Gastroesophageal sphincter (tissue), 4 donors: ENCODE results near the gene KLF17. TPM values are rescaled to one million over a fixed set of nuclear protein-coding genes. Genes with fewer than 3 reads are reported as not detected.
"Not testable (repeated sequence)": the region's sequence is repeated elsewhere in the genome, so short reads cannot be mapped to it uniquely, and the experiment has no call there.

Source experiments
- ATAC-seq: fragments of 150-250 bp; one replicate; pipeline ENCODE4 v1.9.1; 2016; ENCODE audit warnings: mild to moderate bottlenecking, moderate library complexity
- H3K27ac ChIP-seq, 4 donors: fragments of 200-600 bp; sonication (generic) in 3 of 4; 1 replicate in 3 of 4; 2 replicates in 1 of 4; pipeline ENCODE4 v1.5.1; 2016 to 2019
- H3K27me3 ChIP-seq: fragments of 200-600 bp; sonication (generic); one replicate; pipeline ENCODE4 v1.5.1; 2019
- H3K36me3 ChIP-seq, 2 donors: fragments of 200-600 bp; sonication (generic); one replicate each; pipeline ENCODE4 v1.5.1; 2019; ENCODE audit warnings: control low read depth in 1 of 2
- H3K4me1 ChIP-seq, 3 donors: fragments of 200-600 bp; sonication (generic); 1 replicate in 2 of 3; 2 replicates in 1 of 3; pipeline ENCODE4 v1.5.1; 2016 to 2019; ENCODE audit warnings: control low read depth in 2 of 3
- H3K4me3 ChIP-seq, 2 donors: fragments of 200-600 bp; sonication (generic); one replicate each; pipeline ENCODE4 v1.5.1; 2019; ENCODE audit warnings: mild to moderate bottlenecking in 1 of 2, moderate library complexity in 1 of 2
- H3K9me3 ChIP-seq, 3 donors: fragments of 200-600 bp; sonication (generic); one replicate each; pipeline ENCODE4 v1.5.1; 2017 to 2019; ENCODE audit warnings: control low read depth in 2 of 3
- CTCF ChIP-seq, 4 experiments: fragments of 200-600 bp in 2 of 4; fragments of 450-650 bp in 2 of 4; sonication (generic) in 1 of 4; IDR thresholded peaks; one replicate each; pipeline ENCODE4 v1.5.1; 2017 to 2019; ENCODE audit warnings: antibody characterized with exemption in 4 of 4, mild to moderate bottlenecking in 2 of 4, moderate library complexity in 2 of 4
- EP300 ChIP-seq: sonication (generic); formaldehyde crosslinking; IDR thresholded peaks from one replicate; pipeline ENCODE4 v1.6.1; 2017; ENCODE audit warnings: antibody characterized with exemption, mild to moderate bottlenecking
- POLR2A ChIP-seq, 2 donors: fragments of 450-650 bp; IDR thresholded peaks; one replicate each; pipeline ENCODE4 v1.6.1; 2017; ENCODE audit warnings: antibody characterized with exemption in 2 of 2, mild to moderate bottlenecking in 2 of 2, moderate library complexity in 1 of 2
- POLR2AphosphoS5 ChIP-seq: sonication (generic); formaldehyde crosslinking; IDR thresholded peaks from one replicate; pipeline ENCODE4 v1.6.1; 2017; ENCODE audit warnings: antibody characterized with exemption
- whole genome bisulfite sequencing, 2 donors: methylation state at CpG; one replicate each; pipeline ENCODE4 v1.1.5; 2018; ENCODE audit warnings: low coverage in 1 of 2; 5-methylcytosine and 5-hydroxymethylcytosine counted together
- total RNA-seq, 4 donors: library from RNA; depleted of rRNA; stranded (reverse); fragments of >200 nt; gene quantifications; one replicate each; pipeline ENCODE4 v1.1.0, GENCODE V29; 2016

KLF17 gene
- total RNA-seq, 4 donors from 2014 or later: 0.13 to 1.3 (median 0.41) TPM

DNA sequence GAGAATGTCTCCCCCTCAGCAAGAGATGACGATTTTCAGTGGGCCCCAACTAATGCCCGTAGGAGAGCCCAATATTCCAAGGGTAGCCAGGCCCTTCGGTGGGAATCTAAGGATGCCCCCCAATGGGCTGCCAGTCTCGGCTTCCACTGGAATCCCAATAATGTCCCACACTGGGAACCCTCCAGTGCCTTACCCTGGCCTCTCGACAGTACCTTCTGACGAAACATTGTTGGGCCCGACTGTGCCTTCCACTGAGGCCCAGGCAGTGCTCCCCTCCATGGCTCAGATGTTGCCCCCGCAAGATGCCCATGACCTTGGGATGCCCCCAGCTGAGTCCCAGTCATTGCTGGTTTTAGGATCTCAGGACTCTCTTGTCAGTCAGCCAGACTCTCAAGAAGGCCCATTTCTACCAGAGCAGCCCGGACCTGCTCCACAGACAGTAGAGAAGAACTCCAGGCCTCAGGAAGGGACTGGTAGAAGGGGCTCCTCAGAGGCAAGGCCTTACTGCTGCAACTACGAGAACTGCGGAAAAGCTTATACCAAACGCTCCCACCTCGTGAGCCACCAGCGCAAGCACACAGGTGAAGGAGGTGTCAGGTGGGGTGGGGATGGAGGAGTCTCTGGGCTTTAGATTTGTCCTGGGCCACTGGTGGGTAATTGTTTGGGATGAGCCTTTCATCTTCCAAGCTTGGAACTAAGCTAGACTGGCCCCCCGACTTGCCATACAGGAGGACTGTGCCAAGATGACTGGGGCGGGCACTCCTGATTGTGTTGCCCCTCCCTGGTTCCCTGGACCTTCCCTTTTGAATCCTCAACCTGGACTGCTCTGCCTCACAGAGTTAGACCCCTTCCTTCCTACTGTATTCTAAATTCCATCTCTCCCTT is 11.2 kb downstream of the KLF17 start:
- ATAC-seq: no peak
- Histone ChIP-seq H3K27me3 (peaks cover 7% of the 10 kb centered on the region), H3K4me1 (no peaks in the 10 kb centered on the region), H3K27ac (no peak overlapping the region), H3K4me3 (no peak overlapping the region), H3K9me3 (no peaks in the 10 kb centered on the region), H3K36me3 (no peaks in the 10 kb centered on the region)
- 96% methylated on average over 3 of the region's 16 CpGs; no CpG with 5 or more reads in 1 of the 2 donors for WGBS, 2 donors
- no peak for TF ChIP-seq POLR2A (IDR thresholded peaks at IDR 0.05)
- TF ChIP-seq POLR2AphosphoS5: no peak
- no peak for TF ChIP-seq EP300
- no peak for TF ChIP-seq CTCF (IDR thresholded peaks at IDR 0.05)

- WGBS, 2 donors: 74 to 79% methylated on average over 2 to 3 of the region's 3 CpGs
- Histone ChIP-seq H3K9me3 (no peaks in the 10 kb centered on the region), H3K4me3 (no peak overlapping the region), H3K27me3 (no peaks in the 10 kb centered on the region), H3K27ac (no peak overlapping the region), H3K4me1 (no peaks in the 10 kb centered on the region), H3K36me3 (no peaks in the 10 kb centered on the region)
- no peak for ATAC-seq
- TF ChIP-seq EP300: no peak
- TF ChIP-seq POLR2AphosphoS5: no peak
- TF ChIP-seq POLR2A (IDR thresholded peaks at IDR 0.05): no peak
- TF ChIP-seq CTCF (IDR thresholded peaks at IDR 0.05): no peak
These were observed 12.8 kb downstream of the KLF17 start for GRCh38 chr1:44131411-44131810.

- H3K27ac ChIP-seq: no peak overlapping the region
- H3K36me3 ChIP-seq: no peaks in the 10 kb centered on the region
- no peaks in the 10 kb centered on the region for H3K27me3 ChIP-seq
- H3K4me1 ChIP-seq: no peaks in the 10 kb centered on the region
- no peak for ATAC-seq
- H3K4me3 ChIP-seq: no peak overlapping the region
- no peaks in the 10 kb centered on the region for H3K9me3 ChIP-seq
- WGBS, 2 donors: 89 to 95% methylated on average over 10 to 18 of the region's 19 CpGs
- TF ChIP-seq POLR2A (IDR thresholded peaks at IDR 0.05): no peak
- TF ChIP-seq POLR2AphosphoS5: no peak
- TF ChIP-seq EP300: no peak
- no peak for TF ChIP-seq CTCF (IDR thresholded peaks at IDR 0.05)
These were observed 15.7 kb downstream of the KLF17 start for GRCh38 chr1:44134071-44134920.

DNA sequence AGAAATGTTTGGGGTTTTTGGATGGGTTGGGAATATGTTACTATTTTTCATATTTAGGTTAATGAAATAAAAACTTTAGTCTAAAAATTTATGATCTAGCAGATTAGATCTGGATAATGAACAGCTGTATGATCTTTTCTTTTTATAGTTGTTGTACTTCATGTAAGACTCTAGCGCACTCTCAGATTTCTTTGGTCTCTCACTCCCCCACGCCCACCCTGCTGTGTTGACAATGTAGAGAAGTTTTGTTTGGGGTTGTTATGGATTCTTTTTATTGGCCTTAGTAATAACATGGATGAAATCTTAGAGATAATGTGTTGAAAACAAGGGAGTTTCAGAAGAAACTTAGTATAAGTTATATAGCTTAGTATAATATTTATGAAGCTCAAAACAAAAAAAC is 17.3 kb downstream of the KLF17 start:
- Histone ChIP-seq H3K27me3 (no peaks in the 10 kb centered on the region), H3K4me1 (no peaks in the 10 kb centered on the region), H3K9me3 (no peaks in the 10 kb centered on the region), H3K36me3 (no peaks in the 10 kb centered on the region), H3K27ac (no peak overlapping the region), H3K4me3 (no peak overlapping the region)
- 81 to 87% methylated on average over 2 of the region's 2 CpGs for WGBS, 2 donors
- no peak for ATAC-seq
- no peak for TF ChIP-seq EP300
- no peak for TF ChIP-seq POLR2A (IDR thresholded peaks at IDR 0.05)

GRCh38 chr1:44138239-44138638 is 19.6 kb downstream of the KLF17 start:
- Histone ChIP-seq H3K27ac (no peak overlapping the region), H3K4me1 (no peaks in the 10 kb centered on the region), H3K9me3 (peaks cover 0 to 7% (median 0%) of the 10 kb centered on the region in 3 donors), H3K27me3 (no peaks in the 10 kb centered on the region), H3K4me3 (no peak overlapping the region), H3K36me3 (no peaks in the 10 kb centered on the region)
- TF ChIP-seq CTCF (IDR thresholded peaks at IDR 0.05) (no peak), POLR2A (IDR thresholded peaks at IDR 0.05) (no peak), EP300 (no peak), POLR2AphosphoS5 (no peak)
- 81 to 90% methylated on average over 3 of the region's 3 CpGs for WGBS, 2 donors
- no peak for ATAC-seq

DNA sequence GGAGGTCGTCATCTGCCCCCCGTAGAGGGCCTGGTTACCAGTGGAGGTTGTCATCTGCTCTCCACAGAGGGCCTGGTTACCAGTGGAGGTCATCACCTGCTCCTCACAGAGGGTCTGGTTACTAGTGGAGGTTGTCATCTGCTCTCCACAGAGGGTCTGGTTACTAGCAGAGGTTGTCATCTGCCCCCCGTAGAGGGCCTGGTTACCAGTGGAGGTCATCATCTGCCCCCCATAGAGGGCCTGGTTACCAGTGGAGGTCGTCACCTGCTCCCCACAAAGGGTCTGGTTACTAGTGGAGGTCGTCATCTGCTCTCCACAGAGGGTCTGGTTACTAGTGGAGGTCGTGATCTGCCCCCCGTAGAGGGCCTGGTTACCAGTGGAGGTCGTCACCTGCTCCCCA is 20.9 kb downstream of the KLF17 start:
- H3K9me3 ChIP-seq: peaks cover 0 to 20% (median 0%) of the 10 kb centered on the region in 3 donors
- H3K4me1 ChIP-seq, ATAC-seq, H3K27me3 ChIP-seq, H3K27ac ChIP-seq, H3K36me3 ChIP-seq, H3K4me3 ChIP-seq: not testable (repeated sequence)
- no CpG with 5 or more reads among the region's 8 CpGs for WGBS, 2 donors
